ENCODE data around the gene CBX8. TPM values are rescaled to one million over a fixed set of nuclear protein-coding genes. Genes with fewer than 3 reads are reported as not detected.

Gene CBX8
- total RNA-seq, 1 experiment from 2014 or later: 8.0 TPM

- Histone ChIP-seq H3K9ac (ENCODE audit: low read length) (peak overlapping the region; percentile 74), H2AFZ (ENCODE audit: low read length) (peak overlapping the region; percentile 85), H3K4me1 (ENCODE audit: low read length) (peaks cover 39% of the 10 kb centered on the region)
Measured at GRCh38 chr17:79812353-79813258, 15.7 kb upstream of the CBX8 start.

DNA sequence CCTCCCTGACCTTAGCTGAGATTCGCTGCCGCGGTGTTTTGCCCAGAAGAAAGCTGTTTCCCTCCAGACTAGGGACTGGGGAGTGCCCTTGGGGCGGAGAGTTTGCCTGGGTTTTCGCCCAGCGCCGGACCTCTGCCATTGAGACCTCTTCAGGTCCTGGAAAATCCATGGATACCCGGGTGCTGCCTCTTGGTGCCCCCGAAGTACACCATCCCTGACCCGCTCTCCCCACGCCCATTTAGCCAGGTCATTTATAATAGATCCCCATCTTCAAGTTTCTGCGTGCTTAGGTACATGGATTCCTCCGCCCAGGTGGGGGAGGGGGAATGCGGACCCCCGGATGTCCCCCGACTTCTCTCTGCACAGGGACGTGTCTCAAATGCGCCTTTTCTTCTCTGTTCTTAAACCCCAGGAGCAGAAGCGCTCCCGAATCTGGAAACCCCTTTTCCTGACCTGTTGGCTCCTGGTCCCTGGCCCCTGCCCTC is 15.0 kb upstream of the CBX8 start:
- peaks cover 39% of the 10 kb centered on the region for H3K4me1 ChIP-seq (ENCODE audit: low read length)

More at GRCh38 chr17:79812353-79813258, 15.7 kb upstream of the CBX8 start:
- peak overlapping the region; percentile 80 for H3K4me2 ChIP-seq (ENCODE audit: low read depth, low read length, poor library complexity, severe bottlenecking)
- H3K79me2 ChIP-seq (ENCODE audit: low read length): no peaks in the 10 kb centered on the region
- H3K27ac ChIP-seq (ENCODE audit: low read length): peak overlapping the region; percentile 49
- no peaks in the 10 kb centered on the region for H4K20me1 ChIP-seq (ENCODE audit: insufficient read depth, low read depth, low read length)
- H3K9me3 ChIP-seq (ENCODE audit: low read length): no peaks in the 10 kb centered on the region
- H3K9me2 ChIP-seq (replicated peaks; ENCODE audit: insufficient read depth, low read length): no peaks in the 10 kb centered on the region
- H3K27me3 ChIP-seq (ENCODE audit: low read length): no peaks in the 10 kb centered on the region
- peak; percentile 73 for DNase-seq
- peak overlapping the region; percentile 74 for H3K4me3 ChIP-seq (ENCODE audit: low read length)
- H3K36me3 ChIP-seq (ENCODE audit: insufficient read depth, low read length): no peaks in the 10 kb centered on the region

GRCh38 chr17:79811011-79811867 is 14.4 kb upstream of the CBX8 start:
- Histone ChIP-seq H3K4me2 (ENCODE audit: low read depth, low read length, poor library complexity, severe bottlenecking) (peak overlapping the region; percentile 80), H2AFZ (ENCODE audit: low read length) (peak overlapping the region; percentile 85), H3K4me1 (ENCODE audit: low read length) (peaks cover 39% of the 10 kb centered on the region), H4K20me1 (ENCODE audit: insufficient read depth, low read depth, low read length) (no peaks in the 10 kb centered on the region), H3K4me3 (ENCODE audit: low read length) (peak overlapping the region; percentile 74), H3K36me3 (ENCODE audit: insufficient read depth, low read length) (no peaks in the 10 kb centered on the region), H3K79me2 (ENCODE audit: low read length) (no peaks in the 10 kb centered on the region), H3K9me3 (ENCODE audit: low read length) (no peaks in the 10 kb centered on the region), H3K27ac (ENCODE audit: low read length) (no peak overlapping the region), H3K27me3 (ENCODE audit: low read length) (no peaks in the 10 kb centered on the region), H3K9ac (ENCODE audit: low read length) (peak overlapping the region; percentile 74), H3K9me2 (replicated peaks; ENCODE audit: insufficient read depth, low read length) (no peaks in the 10 kb centered on the region)
- DNase-seq: peak; percentile 83

More for the DNA sequence above, 15.0 kb upstream of the CBX8 start:
- Histone ChIP-seq H3K27ac (ENCODE audit: low read length) (peak overlapping the region; percentile 49), H3K4me3 (ENCODE audit: low read length) (peak overlapping the region; percentile 74), H3K4me2 (ENCODE audit: low read depth, low read length, poor library complexity, severe bottlenecking) (peak overlapping the region; percentile 80), H3K9ac (ENCODE audit: low read length) (peak overlapping the region; percentile 74), H3K36me3 (ENCODE audit: insufficient read depth, low read length) (no peaks in the 10 kb centered on the region), H4K20me1 (ENCODE audit: insufficient read depth, low read depth, low read length) (no peaks in the 10 kb centered on the region), H3K9me2 (replicated peaks; ENCODE audit: insufficient read depth, low read length) (no peaks in the 10 kb centered on the region), H3K9me3 (ENCODE audit: low read length) (no peaks in the 10 kb centered on the region), H2AFZ (ENCODE audit: low read length) (peak overlapping the region; percentile 85), H3K79me2 (ENCODE audit: low read length) (no peaks in the 10 kb centered on the region), H3K27me3 (ENCODE audit: low read length) (no peaks in the 10 kb centered on the region)
- DNase-seq: peak; percentile 53

DNA sequence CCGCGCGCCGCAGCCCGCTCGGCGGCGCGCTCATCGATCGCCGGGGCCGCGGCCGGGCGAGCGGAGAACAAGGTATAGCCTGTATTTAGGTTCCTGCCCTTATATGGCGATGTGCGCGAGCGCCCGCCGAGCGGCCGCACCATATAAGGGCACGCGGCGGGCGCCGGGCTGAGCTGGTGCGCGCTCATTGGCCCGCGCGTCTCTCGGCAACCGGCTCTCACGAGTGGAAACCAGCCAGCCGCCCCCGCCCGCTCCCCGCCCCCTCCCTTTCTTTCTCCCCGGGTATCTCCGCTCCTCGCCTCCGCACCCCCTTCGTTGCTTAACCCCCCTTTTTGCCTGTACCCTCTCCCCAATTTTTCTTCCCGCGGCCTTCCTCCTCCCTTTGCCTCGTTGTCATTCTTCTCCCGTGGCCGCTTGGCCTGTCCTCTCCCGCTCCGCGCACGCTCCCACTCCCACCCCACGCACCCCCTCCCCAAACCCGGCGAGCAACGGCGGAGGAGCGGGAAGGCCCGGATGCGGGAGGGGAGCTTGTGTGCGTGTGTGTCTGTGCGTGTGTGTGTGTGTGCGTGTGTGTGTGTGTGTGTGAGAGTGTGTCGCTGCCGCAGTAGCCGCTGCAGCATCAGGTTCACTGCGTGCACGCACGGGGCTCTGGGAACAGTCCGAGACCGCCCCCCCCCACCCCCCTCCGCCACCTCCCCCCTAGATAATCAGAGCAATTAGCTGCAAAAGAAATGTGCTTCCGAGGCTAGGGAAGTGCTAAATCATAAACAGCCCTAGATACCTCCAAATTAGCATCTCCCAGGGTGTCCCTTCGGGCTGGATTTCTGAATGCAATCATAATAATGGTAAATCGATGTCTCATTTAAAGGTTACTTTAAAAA is 13.5 kb upstream of the CBX8 start:
- Histone ChIP-seq H3K79me2 (ENCODE audit: low read length) (no peaks in the 10 kb centered on the region), H3K36me3 (ENCODE audit: insufficient read depth, low read length) (no peaks in the 10 kb centered on the region), H3K27me3 (ENCODE audit: low read length) (no peaks in the 10 kb centered on the region), H3K9me3 (ENCODE audit: low read length) (no peaks in the 10 kb centered on the region), H4K20me1 (ENCODE audit: insufficient read depth, low read depth, low read length) (no peaks in the 10 kb centered on the region), H3K4me1 (ENCODE audit: low read length) (peaks cover 44% of the 10 kb centered on the region), H3K4me3 (ENCODE audit: low read length) (peak overlapping the region; percentile 74), H3K9me2 (replicated peaks; ENCODE audit: insufficient read depth, low read length) (no peaks in the 10 kb centered on the region), H3K27ac (ENCODE audit: low read length) (no peak overlapping the region), H3K4me2 (ENCODE audit: low read depth, low read length, poor library complexity, severe bottlenecking) (peak overlapping the region; percentile 95), H2AFZ (ENCODE audit: low read length) (peak overlapping the region; percentile 78; the same call in 1 of the 2 replicates), H3K9ac (ENCODE audit: low read length) (peak overlapping the region; percentile 82)
- DNase-seq: peak; percentile 94

DNA sequence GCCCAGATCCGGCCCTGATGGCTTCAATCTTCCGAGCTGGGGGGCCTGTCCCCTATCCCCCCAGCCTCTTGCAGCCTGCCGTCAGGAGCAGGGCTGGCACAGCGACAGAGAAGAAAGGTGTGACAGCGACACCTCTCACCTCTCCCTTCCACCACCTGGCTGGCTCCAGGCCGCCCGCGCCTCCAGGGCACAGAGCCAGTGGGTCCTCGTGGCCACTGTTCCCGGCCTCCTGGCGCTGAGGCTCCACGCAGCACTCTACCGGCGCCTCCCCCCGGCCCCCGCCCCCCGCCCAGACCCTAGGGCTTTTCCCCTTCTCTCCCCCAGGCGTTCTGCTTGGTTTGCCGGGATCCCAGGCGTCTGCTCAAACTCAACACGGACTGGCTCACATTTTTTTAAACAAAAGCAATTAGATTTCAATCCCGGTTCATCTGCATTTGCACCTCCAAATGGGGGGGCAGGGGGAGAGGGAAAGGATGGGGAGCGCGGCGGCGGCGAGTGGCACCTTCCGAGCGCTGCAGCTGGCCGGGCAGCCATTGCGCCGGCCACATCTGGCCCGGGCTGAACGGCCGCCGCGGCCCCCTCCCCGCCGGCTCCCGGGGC is 12.8 kb upstream of the CBX8 start:
- no peaks in the 10 kb centered on the region for H3K36me3 ChIP-seq (ENCODE audit: insufficient read depth, low read length)
- no peaks in the 10 kb centered on the region for H3K9me2 ChIP-seq (replicated peaks; ENCODE audit: insufficient read depth, low read length)
- DNase-seq: no peak
- H3K4me3 ChIP-seq (ENCODE audit: low read length): peak overlapping the region; percentile 56; the same call in 1 of the 2 replicates
- H3K27me3 ChIP-seq (ENCODE audit: low read length): no peaks in the 10 kb centered on the region
- H3K9ac ChIP-seq (ENCODE audit: low read length): peak overlapping the region; percentile 72
- H3K27ac ChIP-seq (ENCODE audit: low read length): no peak overlapping the region
- no peaks in the 10 kb centered on the region for H4K20me1 ChIP-seq (ENCODE audit: insufficient read depth, low read depth, low read length)
- no peaks in the 10 kb centered on the region for H3K9me3 ChIP-seq (ENCODE audit: low read length)
- no peaks in the 10 kb centered on the region for H3K79me2 ChIP-seq (ENCODE audit: low read length)
- no peak overlapping the region for H2AFZ ChIP-seq (ENCODE audit: low read length)
- H3K4me2 ChIP-seq (ENCODE audit: low read depth, low read length, poor library complexity, severe bottlenecking): peak overlapping the region; percentile 61
- H3K4me1 ChIP-seq (ENCODE audit: low read length): peaks cover 51% of the 10 kb centered on the region

DNA sequence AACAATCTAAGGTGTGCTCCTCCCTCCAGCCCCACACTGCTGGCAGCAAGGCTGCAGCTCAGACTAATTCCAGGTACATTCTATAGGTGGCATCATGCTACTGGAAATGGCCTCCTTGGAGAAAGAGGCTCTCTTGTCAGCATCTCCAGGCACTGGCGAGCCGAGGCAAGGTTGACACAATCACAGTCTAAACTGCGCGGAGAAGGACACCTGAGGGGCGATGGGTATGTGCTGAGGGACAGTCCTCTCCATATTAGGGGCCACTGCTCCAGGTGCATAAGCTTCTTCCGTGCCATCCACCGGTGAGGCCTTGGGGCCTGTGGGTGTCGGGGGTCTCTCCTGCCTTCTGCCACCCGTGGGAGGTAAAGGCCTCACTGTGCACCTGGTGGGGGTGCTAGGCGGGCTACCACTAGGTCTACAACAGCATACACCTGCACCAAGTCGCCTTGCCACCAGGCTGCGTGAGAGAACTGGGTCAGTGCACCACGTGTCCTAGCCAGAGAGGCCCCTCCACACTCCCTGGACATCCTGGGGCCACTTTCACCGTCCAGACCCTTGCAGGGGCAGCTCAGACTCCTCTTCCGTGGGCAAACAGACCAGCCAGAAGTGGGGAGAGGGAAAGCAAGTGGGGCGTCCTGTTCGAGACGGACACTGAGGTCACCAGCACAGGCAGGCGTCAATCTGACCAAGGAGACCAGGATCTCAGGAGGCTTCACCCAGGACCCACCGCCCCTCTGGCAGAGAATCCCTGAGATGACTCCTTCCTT is 12.1 kb upstream of the CBX8 start:
- peak overlapping the region; percentile 72; the same call in 1 of the 2 replicates for H3K9ac ChIP-seq (ENCODE audit: low read length)
- no peak overlapping the region for H3K4me2 ChIP-seq (ENCODE audit: low read depth, low read length, poor library complexity, severe bottlenecking)
- no peaks in the 10 kb centered on the region for H3K9me3 ChIP-seq (ENCODE audit: low read length)
- peak; percentile 61 for DNase-seq
- no peaks in the 10 kb centered on the region for H3K27me3 ChIP-seq (ENCODE audit: low read length)
- no peaks in the 10 kb centered on the region for H3K36me3 ChIP-seq (ENCODE audit: insufficient read depth, low read length)
- H2AFZ ChIP-seq (ENCODE audit: low read length): no peak overlapping the region
- H3K9me2 ChIP-seq (replicated peaks; ENCODE audit: insufficient read depth, low read length): no peaks in the 10 kb centered on the region
- H3K4me1 ChIP-seq (ENCODE audit: low read length): peaks cover 58% of the 10 kb centered on the region
- no peak overlapping the region for H3K27ac ChIP-seq (ENCODE audit: low read length)
- H3K79me2 ChIP-seq (ENCODE audit: low read length): no peaks in the 10 kb centered on the region
- H4K20me1 ChIP-seq (ENCODE audit: insufficient read depth, low read depth, low read length): no peaks in the 10 kb centered on the region
- H3K4me3 ChIP-seq (ENCODE audit: low read length): no peak overlapping the region; the same call in 1 of the 2 replicates

Measured in Karpas-422 (cell line).